H1 (cell line): ENCODE data around the gene PCDH9. TPM values are rescaled to one million over a fixed set of nuclear protein-coding genes. Genes with fewer than 3 reads are reported as not detected.

Source experiments
- BACH1 ChIP-seq: IDR thresholded peaks from 2 replicates; pipeline ENCODE4 v1.6.1; 2012; ENCODE audit warnings: low read length, improper control_type of control experiment
- CEBPB ChIP-seq: IDR thresholded peaks from 2 replicates; pipeline ENCODE4 v1.6.1; 2012; ENCODE audit warnings: low read depth, low read length
- CHD7 ChIP-seq: fragments of 300-600 bp; sonication (generic); IDR thresholded peaks from 2 replicates; pipeline ENCODE4 v1.7.1; 2012; ENCODE audit warnings: low read length, moderate library complexity, mild to moderate bottlenecking, inconsistent platforms; ENCODE audit not compliant: insufficient replicate concordance
- CTBP2 ChIP-seq: IDR thresholded peaks from 2 replicates; pipeline ENCODE4 v1.7.0; 2011; ENCODE audit warnings: borderline replicate concordance, mild to moderate bottlenecking, moderate library complexity, mixed read lengths, low read length; ENCODE audit not compliant: insufficient read depth, insufficient read length
- GABPA ChIP-seq: IDR thresholded peaks from 2 replicates; pipeline ENCODE4 v1.6.1; 2011; ENCODE audit warnings: mild to moderate bottlenecking, low read length, moderate library complexity, borderline replicate concordance; ENCODE audit not compliant: insufficient read depth
- POLR2A ChIP-seq, 2 experiments: IDR thresholded peaks; 1 replicate in 1 of 2; 2 replicates in 1 of 2; pipeline ENCODE4 v1.6.1; 2011; ENCODE audit warnings: low read depth in 2 of 2, low read length in 2 of 2, mild to moderate bottlenecking in 2 of 2; ENCODE audit errors: control extremely low read depth in 1 of 2
- RBBP5 ChIP-seq: IDR thresholded peaks from 2 replicates; pipeline ENCODE4 v1.7.1; 2012; ENCODE audit warnings: low read depth, mild to moderate bottlenecking, inconsistent platforms, low read length, moderate library complexity, borderline replicate concordance
- polyA plus RNA-seq, 7 experiments: library from polyadenylated mRNA; depleted of rRNA in 3 of 7; stranded (reverse) in 5 of 7; unstranded in 2 of 7; fragments of >200 nt in 5 of 7; fragments of 200-250 nt in 2 of 7; gene quantifications; 1 replicate in 5 of 7; 2 replicates in 1 of 7; 4 replicates in 1 of 7; pipeline versions ENCODE4 v1.2.1 to v1.2.3, GENCODE V29; 2011 to 2013; ENCODE audit warnings: missing spikeins in 2 of 7, mixed read lengths in 2 of 7
- total RNA-seq: library from RNA; stranded (reverse); fragmentation: NEBNext Ultra II Directional; extraction: Animal tissue kit (Norgen Biotek cat#: 25700); gene quantifications from 2 replicates; pipeline ENCODE4 v1.2.1, GENCODE V29; 2021

The PCDH9 gene
- total and polyA plus RNA-seq, 2 of the 8 experiments (the other 6 are each of a cell fraction or from before 2014, with no cell fraction given): 0.12 to 0.60 TPM

GRCh38 chr13:67106502-67107057, 123.6 kb downstream of the PCDH9 start (continued):
- no peak for TF ChIP-seq CHD7
- no peak for TF ChIP-seq CEBPB
- no peak for TF ChIP-seq POLR2A (IDR thresholded peaks at IDR 0.05; ENCODE audit: control extremely low read depth in 1 of 2, low read depth in 2 of 2, low read length in 2 of 2)
- no peak for TF ChIP-seq GABPA
- no peak for TF ChIP-seq RBBP5
- no peak for TF ChIP-seq CTBP2
- TF ChIP-seq BACH1: no peak
